Femur (tissue), 1 donor: ENCODE measurements around the gene PTPRN2.
"Not testable (repeated sequence)": the region's sequence is repeated elsewhere in the genome, so short reads cannot be mapped to it uniquely, and the experiment has no call there.

Source experiments
- DNase-seq: peaks from one replicate; pipeline ENCODE4 v3.0.0-alpha.2; 2017

PTPRN2 gene

GRCh38 chr7:158414002-158414401 is 173.6 kb downstream of the PTPRN2 start:
- DNase-seq: no peak

GRCh38 chr7:158411232-158411950 is 176.2 kb downstream of the PTPRN2 start:
- no peak for DNase-seq

GRCh38 chr7:158410720-158411119 is 176.9 kb downstream of the PTPRN2 start:
- DNase-seq: no peak

GRCh38 chr7:158409816-158410330 is 177.8 kb downstream of the PTPRN2 start:
- DNase-seq: no peak

- no peak for DNase-seq
Observed at GRCh38 chr7:158409120-158409519, 178.5 kb downstream of the PTPRN2 start.

- DNase-seq: no peak
Observed at GRCh38 chr7:158408318-158408920, 179.2 kb downstream of the PTPRN2 start.

- DNase-seq: no peak
Observed at GRCh38 chr7:158407581-158408317, 179.9 kb downstream of the PTPRN2 start.

GRCh38 chr7:158406801-158407200 is 180.8 kb downstream of the PTPRN2 start:
- DNase-seq: no peak

GRCh38 chr7:158406364-158406763 is 181.3 kb downstream of the PTPRN2 start:
- DNase-seq: no peak

- DNase-seq: not testable (repeated sequence)
Observed at GRCh38 chr7:158405771-158406170, 181.9 kb downstream of the PTPRN2 start.

GRCh38 chr7:158405324-158405723 is 182.3 kb downstream of the PTPRN2 start:
- no peak for DNase-seq

- DNase-seq: no peak
Observed at GRCh38 chr7:158404031-158404761, 183.4 kb downstream of the PTPRN2 start.

GRCh38 chr7:158403013-158403821 is 184.4 kb downstream of the PTPRN2 start:
- DNase-seq: no peak

- DNase-seq: no peak
Observed at GRCh38 chr7:158402471-158402870, 185.2 kb downstream of the PTPRN2 start.

GRCh38 chr7:158401826-158402225 is 185.8 kb downstream of the PTPRN2 start:
- DNase-seq: no peak

GRCh38 chr7:158401295-158401694 is 186.3 kb downstream of the PTPRN2 start:
- DNase-seq: no peak

GRCh38 chr7:158400601-158401225 is 186.9 kb downstream of the PTPRN2 start:
- no peak for DNase-seq

GRCh38 chr7:158399762-158400161 is 187.9 kb downstream of the PTPRN2 start:
- DNase-seq: no peak

GRCh38 chr7:158398750-158399149 is 188.9 kb downstream of the PTPRN2 start:
- DNase-seq: no peak

GRCh38 chr7:158397885-158398284 is 189.7 kb downstream of the PTPRN2 start:
- DNase-seq: no peak

- DNase-seq: no peak
Observed at GRCh38 chr7:158396982-158397862, 190.4 kb downstream of the PTPRN2 start.
